Upper lobe of left lung (tissue), 4 donors: ENCODE measurements around the gene MUC13.

Experiments used
- CTCF ChIP-seq, 6 experiments: fragments of 450-650 bp in 4 of 6; fragments of 200-600 bp in 2 of 6; sonication (generic) in 2 of 6; IDR thresholded peaks; one replicate each; pipeline ENCODE4 v1.5.1; 2016 to 2019; ENCODE audit warnings: antibody characterized with exemption in 6 of 6
- EP300 ChIP-seq, 4 donors: sonication (generic); formaldehyde crosslinking; IDR thresholded peaks; one replicate each; pipeline ENCODE4 v1.5.1; 2017; ENCODE audit warnings: antibody characterized with exemption in 4 of 4, control low read depth in 2 of 4
- POLR2A ChIP-seq, 4 donors: fragments of 450-650 bp; IDR thresholded peaks; one replicate each; pipeline ENCODE4 v1.5.1; 2016 to 2017; ENCODE audit warnings: antibody characterized with exemption in 4 of 4, mild to moderate bottlenecking in 2 of 4
- POLR2AphosphoS5 ChIP-seq, 2 donors: sonication (generic); formaldehyde crosslinking; IDR thresholded peaks; one replicate each; pipeline ENCODE4 v1.5.1; 2017; ENCODE audit warnings: antibody characterized with exemption in 2 of 2

- TF ChIP-seq POLR2AphosphoS5 (IDR thresholded peaks at IDR 0.05) (no peak), POLR2A (IDR thresholded peaks at IDR 0.05) (no peak), EP300 (IDR thresholded peaks at IDR 0.05) (no peak), CTCF (IDR thresholded peaks at IDR 0.05) (peak; percentile 58 to 81 (median 72))
Measured at GRCh38 chr3:124928333-124929202, 6.0 kb downstream of the MUC13 start.
